Mononuclear cell (primary cell): Measurements from ENCODE around the gene KCTD1. TPM values are rescaled to one million over a fixed set of nuclear protein-coding genes. Genes with fewer than 3 reads are reported as not detected.

ENCODE experiments used
- H3K27me3 ChIP-seq: 2 replicates; pipeline ENCODE4 v1.6.0; 2011; ENCODE audit warnings: low read length, control low read depth; ENCODE audit not compliant: insufficient read depth
- H3K4me1 ChIP-seq: 2 replicates; pipeline ENCODE4 v1.5.1; 2011; ENCODE audit warnings: mild to moderate bottlenecking, low read length, control low read depth; ENCODE audit not compliant: insufficient read depth
- H3K4me3 ChIP-seq: 2 replicates; pipeline ENCODE4 v1.5.1; 2011; ENCODE audit warnings: mild to moderate bottlenecking, low read length, moderate library complexity
- H3K9me3 ChIP-seq: 2 replicates; pipeline ENCODE4 v1.5.1; 2011; ENCODE audit warnings: low read depth, mild to moderate bottlenecking, control low read depth, low read length
- total RNA-seq: library from RNA; depleted of rRNA; stranded (reverse); fragments of >200 nt; gene quantifications from one replicate; pipeline ENCODE4 v1.2.3, GENCODE V29; 2012

Gene KCTD1
- total RNA-seq, 1 donor: 1.3 TPM

- Histone ChIP-seq H3K4me3 (no peak overlapping the region), H3K4me1 (no peaks in the 10 kb centered on the region), H3K9me3 (no peaks in the 10 kb centered on the region), H3K27me3 (no peaks in the 10 kb centered on the region)
These were observed 9.8 kb downstream of the KCTD1 start for GRCh38 chr18:26538524-26538923.

GRCh38 chr18:26536664-26537063, 11.7 kb downstream of the KCTD1 start:
- Histone ChIP-seq H3K27me3 (no peaks in the 10 kb centered on the region), H3K4me1 (no peaks in the 10 kb centered on the region), H3K4me3 (no peak overlapping the region), H3K9me3 (no peaks in the 10 kb centered on the region)

GRCh38 chr18:26536032-26536431, 12.3 kb downstream of the KCTD1 start:
- Histone ChIP-seq H3K9me3 (no peaks in the 10 kb centered on the region), H3K27me3 (no peaks in the 10 kb centered on the region), H3K4me3 (no peak overlapping the region), H3K4me1 (no peaks in the 10 kb centered on the region)

- Histone ChIP-seq H3K9me3 (no peaks in the 10 kb centered on the region), H3K4me3 (no peak overlapping the region), H3K27me3 (no peaks in the 10 kb centered on the region), H3K4me1 (no peaks in the 10 kb centered on the region)
These were observed 12.7 kb downstream of the KCTD1 start for GRCh38 chr18:26535630-26536029.

- no peaks in the 10 kb centered on the region for H3K9me3 ChIP-seq
- H3K4me3 ChIP-seq: no peak overlapping the region
- H3K27me3 ChIP-seq: no peaks in the 10 kb centered on the region
These were observed 15.7 kb downstream of the KCTD1 start for GRCh38 chr18:26532367-26533340.

GRCh38 chr18:26531605-26532298, 16.6 kb downstream of the KCTD1 start:
- no peaks in the 10 kb centered on the region for H3K27me3 ChIP-seq
- H3K4me1 ChIP-seq: no peaks in the 10 kb centered on the region
- no peaks in the 10 kb centered on the region for H3K9me3 ChIP-seq
- no peak overlapping the region for H3K4me3 ChIP-seq

More at GRCh38 chr18:26532367-26533340, 15.7 kb downstream of the KCTD1 start:
- H3K4me1 ChIP-seq: no peaks in the 10 kb centered on the region

- Histone ChIP-seq H3K27me3 (no peaks in the 10 kb centered on the region), H3K4me1 (no peaks in the 10 kb centered on the region), H3K4me3 (no peak overlapping the region), H3K9me3 (no peaks in the 10 kb centered on the region)
These were observed 21.5 kb downstream of the KCTD1 start for GRCh38 chr18:26526966-26527234.

GRCh38 chr18:26526128-26526965, 22.0 kb downstream of the KCTD1 start:
- H3K4me3 ChIP-seq: no peak overlapping the region
- H3K4me1 ChIP-seq: no peaks in the 10 kb centered on the region
- no peaks in the 10 kb centered on the region for H3K9me3 ChIP-seq
- H3K27me3 ChIP-seq: no peaks in the 10 kb centered on the region

- H3K4me1 ChIP-seq: no peaks in the 10 kb centered on the region
- no peaks in the 10 kb centered on the region for H3K9me3 ChIP-seq
- no peak overlapping the region for H3K4me3 ChIP-seq
- H3K27me3 ChIP-seq: no peaks in the 10 kb centered on the region
These were observed 23.6 kb downstream of the KCTD1 start for GRCh38 chr18:26524504-26525351.

GRCh38 chr18:26524002-26524401, 24.4 kb downstream of the KCTD1 start:
- Histone ChIP-seq H3K4me1 (no peaks in the 10 kb centered on the region), H3K4me3 (no peak overlapping the region), H3K9me3 (no peaks in the 10 kb centered on the region), H3K27me3 (no peaks in the 10 kb centered on the region)

- Histone ChIP-seq H3K9me3 (no peaks in the 10 kb centered on the region), H3K4me3 (no peak overlapping the region), H3K27me3 (no peaks in the 10 kb centered on the region), H3K4me1 (no peaks in the 10 kb centered on the region)
These were observed 26.7 kb downstream of the KCTD1 start for GRCh38 chr18:26521617-26522016.

- Histone ChIP-seq H3K27me3 (no peaks in the 10 kb centered on the region), H3K9me3 (no peaks in the 10 kb centered on the region), H3K4me1 (no peaks in the 10 kb centered on the region), H3K4me3 (no peak overlapping the region)
These were observed 27.4 kb downstream of the KCTD1 start for GRCh38 chr18:26520974-26521373.

GRCh38 chr18:26519114-26519513, 29.2 kb downstream of the KCTD1 start:
- Histone ChIP-seq H3K9me3 (no peaks in the 10 kb centered on the region), H3K27me3 (no peaks in the 10 kb centered on the region), H3K4me1 (no peaks in the 10 kb centered on the region), H3K4me3 (no peak overlapping the region)

GRCh38 chr18:26516964-26517363, 31.4 kb downstream of the KCTD1 start:
- no peaks in the 10 kb centered on the region for H3K4me1 ChIP-seq
- H3K27me3 ChIP-seq: no peaks in the 10 kb centered on the region

More at GRCh38 chr18:26516964-26517363, 31.4 kb downstream of the KCTD1 start:
- Histone ChIP-seq H3K4me3 (no peak overlapping the region), H3K9me3 (no peaks in the 10 kb centered on the region)
